T-cell (primary cell): Measurements from ENCODE around the gene UQCR10. TPM values are rescaled to one million over a fixed set of nuclear protein-coding genes. Genes with fewer than 3 reads are reported as not detected.

Experiments used
- ATAC-seq, 4 experiments: fragments of 200-7000 bp in 3 of 4; fragments of 150-1000 bp in 1 of 4; cut with Tn5 transposase; replicated peaks in 1 of 4; 1 replicate in 3 of 4; 2 replicates in 1 of 4; pipeline ENCODE4 v1.10.0; 2021; ENCODE audit warnings: moderate library complexity in 3 of 4, mild to moderate bottlenecking in 2 of 4, moderate number of reproducible peaks in 1 of 4
- CTCF ChIA-PET, 2 donors: fragments of 300-600 bp; sonication (Branson Sonifier 250); formaldehyde crosslinking; loops; one replicate each; lab custom pipeline; 2022; ENCODE audit warnings: antibody characterized with exemption in 2 of 2; lab: Charles Lee
- POLR2A ChIA-PET, 2 donors: fragments of 300-600 bp; sonication (Branson Sonifier 250); formaldehyde crosslinking; loops; one replicate each; lab custom pipeline; 2022; ENCODE audit warnings: antibody characterized with exemption in 2 of 2; lab: Charles Lee
- DNase-seq, 35 experiments: peaks; one replicate each; pipeline versions ENCODE4 v3.0.0 to v3.0.0-alpha.2; 2013 to 2023
- H3K27ac ChIP-seq: one replicate; pipeline ENCODE4 v1.5.1; 2013; ENCODE audit warnings: low read length
- H3K27me3 ChIP-seq, 2 experiments: replicated peaks in 1 of 2; 1 replicate in 1 of 2; 2 replicates in 1 of 2; pipeline versions ENCODE4 v1.6.1 to v1.7.0; 2013; ENCODE audit warnings: low read length in 1 of 2, mixed read lengths in 1 of 2; ENCODE audit not compliant: control insufficient read depth in 2 of 2, insufficient read depth in 2 of 2; ENCODE audit errors: extremely low read depth in 1 of 2
- H3K36me3 ChIP-seq, 2 donors: 1 replicate in 1 of 2; 2 replicates in 1 of 2; pipeline versions ENCODE4 v1.6.1 to v1.7.0; 2013; ENCODE audit warnings: low read length in 1 of 2; ENCODE audit not compliant: control insufficient read depth in 2 of 2, insufficient read depth in 1 of 2; ENCODE audit errors: extremely low read depth in 1 of 2
- H3K4me1 ChIP-seq, 2 experiments: 1 replicate in 1 of 2; 2 replicates in 1 of 2; pipeline versions ENCODE4 v1.6.1 to v1.7.0; 2013; ENCODE audit warnings: low read length in 2 of 2, mixed read lengths in 1 of 2; ENCODE audit not compliant: insufficient read depth in 2 of 2, control insufficient read depth in 1 of 2; ENCODE audit errors: extremely low read depth in 1 of 2
- H3K4me3 ChIP-seq, 2 donors: 1 replicate in 1 of 2; 2 replicates in 1 of 2; pipeline versions ENCODE4 v1.5.1 to v1.7.0; 2013; ENCODE audit warnings: mild to moderate bottlenecking in 2 of 2, low read length in 1 of 2, moderate library complexity in 1 of 2; ENCODE audit not compliant: control insufficient read depth in 1 of 2; ENCODE audit errors: extremely low read depth in 1 of 2
- H3K9me3 ChIP-seq: 2 replicates; pipeline ENCODE4 v1.7.0; 2013
- H3K27ac Mint-ChIP-seq, 2 donors: one replicate each; pipeline ENCODE4 v1.8.0; 2020 to 2021; ENCODE audit warnings: mild to moderate bottlenecking in 2 of 2, mixed read lengths in 2 of 2
- H3K27me3 Mint-ChIP-seq, 2 donors: one replicate each; pipeline ENCODE4 v1.8.0; 2021 to 2022; ENCODE audit warnings: mixed read lengths in 2 of 2
- H3K36me3 Mint-ChIP-seq: one replicate; pipeline ENCODE4 v1.8.0; 2021; ENCODE audit warnings: mixed read lengths
- H3K4me1 Mint-ChIP-seq, 3 donors: one replicate each; pipeline ENCODE4 v1.8.0; 2020 to 2022; ENCODE audit warnings: mixed read lengths in 3 of 3, mild to moderate bottlenecking in 1 of 3
- H3K4me3 Mint-ChIP-seq, 3 donors: one replicate each; pipeline ENCODE4 v1.8.0; 2020 to 2022; ENCODE audit warnings: mild to moderate bottlenecking in 3 of 3, mixed read lengths in 3 of 3, moderate library complexity in 3 of 3
- H3K9me3 Mint-ChIP-seq, 3 donors: one replicate each; pipeline ENCODE4 v1.8.0; 2020 to 2022; ENCODE audit warnings: mixed read lengths in 3 of 3
- whole genome bisulfite sequencing: methylation state at CpG from one replicate; pipeline ENCODE4 v1.1.5; 2013; ENCODE audit warnings: missing lambda C conversion rate; ENCODE audit not compliant: insufficient coverage; 5-methylcytosine and 5-hydroxymethylcytosine counted together
- total RNA-seq, 35 experiments: library from RNA in 6 of 35; stranded (reverse) in 6 of 35; fragments of 120-200 nt in 1 of 35; gene quantifications; one replicate each; pipeline versions ENCODE4 v1.2.1 to v1.2.4 and lab custom pipeline; 2013 to 2026

UQCR10 gene
- total RNA-seq, 5 donors from 2014 or later (not counting 1 experiment from before 2014, with no cell fraction given), result 36.6 to 56.2 (median 48.4) TPM

DNA sequence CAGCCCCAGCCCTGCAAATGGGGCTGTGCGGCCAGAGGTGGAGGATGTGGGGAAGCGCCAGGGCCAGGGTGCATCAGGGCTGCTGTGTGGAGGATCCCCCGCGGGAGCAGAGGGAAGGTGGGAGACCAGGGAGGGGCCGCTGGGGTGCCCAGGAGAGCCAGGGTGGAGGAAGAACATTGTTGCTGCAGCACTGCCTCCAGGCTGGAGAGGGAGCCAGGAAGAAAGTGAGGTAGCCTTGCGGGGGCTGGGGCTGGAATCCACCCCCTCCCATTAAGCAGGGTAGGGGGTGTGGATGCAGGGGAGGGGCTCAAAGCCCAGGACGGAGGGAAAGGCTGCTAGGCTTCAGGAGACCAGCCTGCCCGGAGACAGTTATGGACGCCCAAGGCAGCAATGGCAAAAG, 32.3 kb upstream of the UQCR10 start:
- no peak overlapping the region for H3K27ac Mint-ChIP-seq
- no peaks in the 10 kb centered on the region for H3K9me3 ChIP-seq
- POLR2A ChIA-PET, result no interaction called here
- H3K27me3 ChIP-seq, result no peaks in the 10 kb centered on the region
- H3K27ac ChIP-seq, result no peak overlapping the region
- H3K4me1 ChIP-seq, result no peaks in the 10 kb centered on the region
- H3K4me1 Mint-ChIP-seq, result no peaks in the 10 kb centered on the region
- WGBS, result 75% methylated on average over 3 of the region's 9 CpGs
- DNase-seq (no peak), ATAC-seq (no peak)
- H3K4me3 ChIP-seq, result no peak overlapping the region
- H3K4me3 Mint-ChIP-seq, result no peak overlapping the region
- CTCF ChIA-PET, result no interaction called here
- no peaks in the 10 kb centered on the region for H3K9me3 Mint-ChIP-seq
- H3K36me3 ChIP-seq, result peaks cover 22 to 25% of the 10 kb centered on the region in 2 donors
- H3K36me3 Mint-ChIP-seq, result peaks cover 26% of the 10 kb centered on the region
- no peaks in the 10 kb centered on the region for H3K27me3 Mint-ChIP-seq

DNA sequence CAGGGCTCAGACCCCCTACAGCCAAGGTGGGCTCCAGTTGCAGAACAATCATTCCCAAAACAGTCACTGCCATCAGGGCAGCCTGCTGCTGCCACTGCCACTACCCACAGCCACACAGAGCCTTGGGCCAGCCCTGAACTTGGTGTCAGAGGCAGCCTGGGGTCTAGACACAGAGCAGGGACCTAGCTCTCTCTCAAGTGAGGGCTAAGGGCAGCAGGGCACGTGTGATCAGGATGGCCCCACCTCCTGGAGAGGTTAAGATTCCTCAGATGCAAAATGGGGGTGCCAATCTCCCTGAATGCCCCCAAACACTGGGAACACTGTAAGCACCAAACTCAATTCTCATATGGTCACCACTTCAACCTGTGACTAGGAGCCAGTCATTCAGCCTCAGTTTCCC, 31.8 kb upstream of the UQCR10 start:
- WGBS, result no CpG with 5 or more reads among the region's 1 CpG
- DNase-seq (no peak), ATAC-seq (no peak)
- H3K4me3 ChIP-seq, result no peak overlapping the region
- H3K4me1 Mint-ChIP-seq, result no peaks in the 10 kb centered on the region
- H3K27ac ChIP-seq, result no peak overlapping the region
- peaks cover 19 to 29% of the 10 kb centered on the region in 2 donors for H3K36me3 ChIP-seq
- H3K36me3 Mint-ChIP-seq, result peaks cover 26% of the 10 kb centered on the region
- no peaks in the 10 kb centered on the region for H3K27me3 ChIP-seq
- no peak overlapping the region for H3K27ac Mint-ChIP-seq
- ChIA-PET POLR2A (no interaction called here), CTCF (no interaction called here)
- no peaks in the 10 kb centered on the region for H3K9me3 ChIP-seq
- H3K27me3 Mint-ChIP-seq, result no peaks in the 10 kb centered on the region
- H3K4me3 Mint-ChIP-seq, result no peak overlapping the region
- no peaks in the 10 kb centered on the region for H3K4me1 ChIP-seq
- no peaks in the 10 kb centered on the region for H3K9me3 Mint-ChIP-seq

DNA sequence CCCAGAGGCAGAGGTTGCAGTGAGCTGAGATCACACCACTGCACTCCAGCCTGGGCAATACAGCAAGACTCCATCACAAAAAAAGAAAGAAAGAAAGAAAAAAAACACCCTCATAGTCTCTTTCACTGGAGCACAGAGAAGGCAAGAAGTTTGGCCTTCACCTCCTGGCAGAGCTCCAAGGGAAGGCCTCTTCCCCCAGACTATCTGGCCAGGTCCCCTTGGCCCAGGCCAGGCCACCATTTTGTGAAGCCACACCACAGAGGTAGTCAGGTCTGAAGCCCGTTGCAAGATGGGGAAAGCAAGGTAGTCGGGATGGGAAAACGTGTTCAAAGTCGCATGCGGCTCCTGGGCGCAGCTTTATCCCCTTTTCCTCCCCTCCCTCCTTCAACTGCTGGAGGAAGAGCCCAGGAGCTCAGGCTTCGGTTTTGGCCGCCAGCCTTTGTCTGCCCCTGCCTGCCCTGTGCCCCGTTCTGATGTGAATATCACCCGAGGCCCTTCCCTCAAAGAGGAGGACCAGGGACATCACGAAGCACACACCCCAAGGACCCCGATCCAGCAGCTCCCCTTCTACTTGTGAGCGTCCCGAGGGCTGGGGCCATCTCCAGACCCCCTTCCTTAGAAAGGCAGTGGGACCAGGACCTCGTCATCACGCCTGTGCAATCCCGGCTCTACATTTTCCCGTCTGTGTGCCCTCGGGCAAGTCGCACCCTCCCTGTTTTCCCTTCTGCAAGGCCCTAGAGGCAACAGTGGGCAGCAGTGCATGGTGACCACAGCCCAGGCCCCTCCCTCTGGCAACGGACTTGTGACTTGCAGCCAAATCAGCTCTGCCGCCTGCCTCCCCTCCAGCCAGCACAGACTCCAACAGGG, 29.7 kb upstream of the UQCR10 start:
- H3K27me3 Mint-ChIP-seq, result no peaks in the 10 kb centered on the region
- ATAC-seq (no peak), DNase-seq (no peak)
- POLR2A ChIA-PET, result no interaction called here
- H3K27me3 ChIP-seq, result no peaks in the 10 kb centered on the region
- CTCF ChIA-PET, result no interaction called here
- no peaks in the 10 kb centered on the region for H3K9me3 ChIP-seq
- no peaks in the 10 kb centered on the region for H3K9me3 Mint-ChIP-seq
- WGBS, result 88% methylated on average over 15 of the region's 22 CpGs
- H3K4me3 Mint-ChIP-seq, result no peak overlapping the region
- H3K27ac ChIP-seq, result no peak overlapping the region
- no peak overlapping the region for H3K27ac Mint-ChIP-seq
- H3K36me3 ChIP-seq, result peaks cover 15 to 26% of the 10 kb centered on the region in 2 donors
- peaks cover 0 to 5% (median 0%) of the 10 kb centered on the region in 3 donors for H3K4me1 Mint-ChIP-seq
- no peak overlapping the region for H3K4me3 ChIP-seq
- peaks cover 23% of the 10 kb centered on the region for H3K36me3 Mint-ChIP-seq
- H3K4me1 ChIP-seq, result no peaks in the 10 kb centered on the region

DNA sequence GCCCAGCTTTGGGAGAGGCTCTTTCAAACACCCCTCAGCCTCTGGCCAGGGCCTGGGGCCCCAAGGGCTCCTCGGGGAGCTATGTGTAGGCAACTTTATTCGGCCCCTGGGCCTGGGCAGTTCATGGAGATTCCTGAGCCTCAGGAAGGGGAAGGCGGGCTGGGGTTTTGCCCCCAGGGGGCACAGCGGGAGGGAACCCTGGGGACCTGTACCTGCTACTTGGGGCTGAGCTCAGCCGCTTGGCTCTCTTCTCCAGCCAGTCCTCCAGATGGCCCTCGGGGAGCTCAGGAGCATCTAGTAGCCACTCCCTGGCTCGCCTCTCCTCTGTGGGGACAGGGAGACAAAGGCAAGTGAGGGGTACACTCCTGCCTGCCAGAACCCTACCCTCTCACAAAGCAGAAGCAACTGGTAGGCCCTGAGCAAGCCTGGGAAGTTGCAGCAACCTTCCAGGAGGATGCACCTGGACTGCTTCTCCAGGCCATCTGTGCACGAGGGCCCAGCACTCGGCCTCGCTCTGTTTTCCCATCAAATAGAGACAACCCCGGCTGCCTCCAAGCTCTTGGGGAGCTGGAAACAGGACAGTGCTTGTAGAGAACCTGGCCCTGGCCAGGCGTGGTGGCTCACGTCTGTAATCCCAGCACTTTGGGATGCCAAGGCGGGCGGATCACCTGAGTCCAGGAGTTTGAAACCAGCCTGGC, 28.9 kb upstream of the UQCR10 start:
- no peaks in the 10 kb centered on the region for H3K27me3 Mint-ChIP-seq
- H3K4me3 ChIP-seq, result no peak overlapping the region
- peaks cover 23% of the 10 kb centered on the region for H3K36me3 Mint-ChIP-seq
- H3K27me3 ChIP-seq, result no peaks in the 10 kb centered on the region
- DNase-seq (no peak), ATAC-seq (no peak)
- ChIA-PET POLR2A (no interaction called here), CTCF (no interaction called here)
- H3K9me3 Mint-ChIP-seq, result no peaks in the 10 kb centered on the region
- H3K4me1 ChIP-seq, result no peaks in the 10 kb centered on the region
- 97% methylated on average over 11 of the region's 15 CpGs for WGBS
- H3K4me1 Mint-ChIP-seq, result peaks cover 0 to 10% (median 0%) of the 10 kb centered on the region in 3 donors
- H3K27ac ChIP-seq, result no peak overlapping the region
- H3K27ac Mint-ChIP-seq, result no peak overlapping the region
- H3K9me3 ChIP-seq, result no peaks in the 10 kb centered on the region
- peaks cover 15 to 26% of the 10 kb centered on the region in 2 donors for H3K36me3 ChIP-seq
- no peak overlapping the region for H3K4me3 Mint-ChIP-seq

DNA sequence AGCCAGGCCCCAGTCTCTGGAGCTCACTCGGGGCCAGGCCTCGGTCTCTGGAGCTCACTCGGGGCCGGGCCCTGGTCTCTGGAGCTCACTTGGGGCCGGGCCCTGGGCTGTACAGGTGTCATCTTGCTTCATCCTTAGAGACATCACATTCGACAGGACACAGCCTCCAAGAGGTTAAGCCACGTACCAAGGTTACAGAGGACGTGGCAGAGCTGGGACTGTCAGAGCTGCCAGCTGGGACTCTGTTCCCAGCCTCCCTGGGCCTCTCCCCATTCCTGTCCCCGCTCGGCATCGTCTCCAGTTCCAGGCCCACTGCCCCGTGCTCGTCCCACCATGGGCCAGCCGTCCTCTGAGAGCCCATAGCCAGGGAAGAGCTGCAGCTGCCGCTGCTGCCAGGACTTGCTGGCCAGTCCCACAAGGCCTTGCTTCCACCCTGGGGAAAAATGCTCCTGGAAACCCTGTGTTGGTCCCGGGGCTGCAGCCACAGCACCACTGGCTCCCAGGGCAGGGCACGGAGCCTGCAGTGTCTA, 27.8 kb upstream of the UQCR10 start:
- H3K4me3 ChIP-seq, result no peak overlapping the region
- H3K36me3 Mint-ChIP-seq, result peaks cover 18% of the 10 kb centered on the region
- H3K4me1 ChIP-seq, result no peaks in the 10 kb centered on the region
- 91% methylated on average over 17 of the region's 17 CpGs for WGBS
- no peaks in the 10 kb centered on the region for H3K9me3 ChIP-seq
- CTCF ChIA-PET, result no interaction called here
- no peak overlapping the region for H3K4me3 Mint-ChIP-seq
- no peaks in the 10 kb centered on the region for H3K27me3 ChIP-seq
- H3K27ac Mint-ChIP-seq, result no peak overlapping the region
- H3K9me3 Mint-ChIP-seq, result no peaks in the 10 kb centered on the region
- POLR2A ChIA-PET, result no interaction called here
- H3K4me1 Mint-ChIP-seq, result peaks cover 0 to 13% (median 0%) of the 10 kb centered on the region in 3 donors
- ATAC-seq (no peak), DNase-seq (no peak)
- no peaks in the 10 kb centered on the region for H3K27me3 Mint-ChIP-seq
- no peak overlapping the region for H3K27ac ChIP-seq
- H3K36me3 ChIP-seq, result peaks cover 8 to 25% of the 10 kb centered on the region in 2 donors

DNA sequence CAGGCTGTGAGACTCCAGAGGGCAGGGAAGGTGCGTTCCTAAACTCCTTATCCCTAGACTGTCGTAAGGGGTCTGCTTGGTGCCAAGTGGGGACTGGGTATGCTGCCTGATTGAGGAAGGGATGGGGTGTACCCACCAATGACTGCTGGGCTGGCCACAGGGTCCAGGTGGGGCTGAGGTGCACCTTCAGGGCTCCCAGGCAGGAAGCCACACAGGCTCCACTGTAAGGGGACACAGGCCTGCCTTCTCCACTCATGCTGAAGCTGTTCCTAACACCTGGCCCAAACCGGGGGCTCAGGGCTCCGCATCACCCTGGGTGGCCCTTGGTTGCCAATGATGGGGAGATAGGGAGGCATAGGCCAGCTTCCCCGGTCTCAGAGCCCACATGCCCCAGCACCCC, 27.0 kb upstream of the UQCR10 start:
- H3K9me3 Mint-ChIP-seq, result no peaks in the 10 kb centered on the region
- Histone ChIP-seq H3K36me3 (peaks cover 13 to 22% of the 10 kb centered on the region in 2 donors), H3K27me3 (no peaks in the 10 kb centered on the region), H3K27ac (no peak overlapping the region), H3K4me3 (no peak overlapping the region), H3K9me3 (no peaks in the 10 kb centered on the region), H3K4me1 (no peaks in the 10 kb centered on the region)
- ChIA-PET POLR2A (no interaction called here), CTCF (no interaction called here)
- H3K36me3 Mint-ChIP-seq, result peaks cover 24% of the 10 kb centered on the region
- H3K4me3 Mint-ChIP-seq, result no peak overlapping the region
- peaks cover 0 to 13% (median 0%) of the 10 kb centered on the region in 3 donors for H3K4me1 Mint-ChIP-seq
- H3K27me3 Mint-ChIP-seq, result no peaks in the 10 kb centered on the region
- ATAC-seq, result no peak
- H3K27ac Mint-ChIP-seq, result no peak overlapping the region
- DNase-seq, result no peak
- 100% methylated on average over 1 of the region's 5 CpGs for WGBS
